HG03457 (cell line): Measurements from ENCODE around the gene CREB5.

Experiments
- ATAC-seq: cut with Tn5 transposase; IDR thresholded peaks from one replicate; pipeline ENCODE4 v1.9.1; 2021; ENCODE audit warnings: moderate number of reproducible peaks; ENCODE audit not compliant: unreplicated experiment

CREB5 gene

GRCh38 chr7:28474282-28474638 lies 61.9 kb downstream of the CREB5 start:
- no peak for ATAC-seq

- ATAC-seq, result no peak
Measured at GRCh38 chr7:28474640-28475039, 62.3 kb downstream of the CREB5 start.

GRCh38 chr7:28477041-28477442 lies 64.7 kb downstream of the CREB5 start:
- no peak for ATAC-seq

GRCh38 chr7:28478656-28479055 lies 66.3 kb downstream of the CREB5 start:
- no peak for ATAC-seq

GRCh38 chr7:28479507-28479947 lies 67.2 kb downstream of the CREB5 start:
- peak; percentile 56 for ATAC-seq

GRCh38 chr7:28480595-28480994 lies 68.3 kb downstream of the CREB5 start:
- ATAC-seq, result no peak

- peak; percentile 67 for ATAC-seq
Measured at GRCh38 chr7:28481091-28481926, 69.0 kb downstream of the CREB5 start.

GRCh38 chr7:28483112-28483511 lies 70.8 kb downstream of the CREB5 start:
- no peak for ATAC-seq

GRCh38 chr7:28483908-28484605 lies 71.7 kb downstream of the CREB5 start:
- ATAC-seq, result no peak

GRCh38 chr7:28484606-28484935 lies 72.3 kb downstream of the CREB5 start:
- no peak for ATAC-seq

- no peak for ATAC-seq
Measured at GRCh38 chr7:28487487-28487886, 75.2 kb downstream of the CREB5 start.

- ATAC-seq, result no peak
Measured at GRCh38 chr7:28488061-28488791, 75.9 kb downstream of the CREB5 start.

- ATAC-seq, result no peak
Measured at GRCh38 chr7:28490831-28491230, 78.5 kb downstream of the CREB5 start.

GRCh38 chr7:28493477-28493876 lies 81.2 kb downstream of the CREB5 start:
- no peak for ATAC-seq

- no peak for ATAC-seq
Measured at GRCh38 chr7:28497009-28497408, 84.7 kb downstream of the CREB5 start.

GRCh38 chr7:28498636-28499035 lies 86.3 kb downstream of the CREB5 start:
- no peak for ATAC-seq

- no peak for ATAC-seq
Measured at GRCh38 chr7:28500138-28500537, 87.8 kb downstream of the CREB5 start.

GRCh38 chr7:28502408-28502807 lies 90.1 kb downstream of the CREB5 start:
- ATAC-seq, result no peak

- no peak for ATAC-seq
Measured at GRCh38 chr7:28503396-28503795, 91.1 kb downstream of the CREB5 start.

GRCh38 chr7:28505014-28505413 lies 92.7 kb downstream of the CREB5 start:
- ATAC-seq, result no peak

GRCh38 chr7:28505867-28506266 lies 93.5 kb downstream of the CREB5 start:
- no peak for ATAC-seq
